GM10266 (cell line): ENCODE results near the gene ERVK3-1.
A peak's percentile ranks its signal among the peaks of the same experiment; 100 is the strongest.
"Not testable (repeated sequence)": the region's sequence is repeated elsewhere in the genome, so short reads cannot be mapped to it uniquely, and the experiment has no call there.

Source experiments
- DNase-seq: peaks from one replicate; pipeline ENCODE4 v3.0.0; 2012; ENCODE audit errors: extremely low spot score
- CTCF ChIP-seq: IDR thresholded peaks from 2 replicates; pipeline ENCODE4 v1.5.1; 2012; ENCODE audit warnings: mild to moderate bottlenecking, low read depth; ENCODE audit not compliant: control insufficient read depth, insufficient read depth; ENCODE audit errors: missing control alignments

Gene ERVK3-1, protein sequence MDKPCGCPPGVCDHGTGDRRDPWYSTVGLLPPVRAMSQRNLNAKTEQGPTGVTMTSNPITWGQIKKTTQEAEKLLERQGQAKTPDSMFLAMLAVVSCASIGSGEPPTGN

DNA sequence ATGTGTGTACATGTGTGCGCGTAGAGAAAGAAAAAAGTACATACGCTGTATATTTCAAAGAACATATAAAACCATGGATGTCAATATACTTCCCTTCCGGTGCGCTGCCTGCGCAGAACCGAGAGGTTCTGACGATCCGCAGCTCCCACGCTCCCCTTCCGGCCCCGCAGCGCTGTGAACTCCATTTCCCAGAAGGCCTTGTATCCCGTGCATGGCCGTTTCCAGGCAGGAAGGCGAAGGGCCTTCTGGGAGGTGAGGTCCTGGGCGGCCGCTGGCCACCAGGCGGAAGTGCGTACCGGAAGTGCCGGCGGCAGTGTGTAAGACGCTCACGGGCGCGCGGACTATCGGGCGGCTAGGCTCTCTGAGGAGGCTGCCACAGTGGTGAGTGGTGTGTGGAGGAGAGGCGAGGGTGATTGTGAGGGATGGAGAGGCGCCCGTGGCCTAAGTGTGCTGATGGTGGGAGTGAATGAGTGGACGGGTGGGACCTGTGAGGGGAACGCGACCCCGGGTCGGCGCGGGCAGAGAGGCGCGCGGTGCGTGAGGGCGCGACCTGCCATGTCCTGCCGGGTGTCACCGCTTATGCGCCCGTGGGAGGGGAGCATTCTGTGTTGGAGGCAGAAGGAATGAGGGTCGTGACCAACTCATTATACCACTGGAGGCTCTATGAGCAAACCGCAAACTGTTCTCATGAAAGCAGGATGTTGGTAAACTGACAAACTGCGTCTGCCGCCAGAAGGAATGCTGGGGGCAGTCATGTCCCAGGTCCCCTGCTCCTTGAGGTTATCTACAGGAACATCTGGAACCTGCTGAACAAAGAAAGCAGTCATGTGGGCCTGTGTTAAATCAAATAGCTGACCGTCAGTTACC, at the start of gene ERVK3-1:
Gene ERVK3-1 (plus strand): TSS at position 313 of the 867 bp plus-strand sequence. CDS start 6,792 bp downstream, outside the sequence.
- TF ChIP-seq CTCF = peak; percentile 0
- DNase-seq = peak; percentile 93

- not testable (repeated sequence) for DNase-seq
These were observed 46.9 kb upstream of the ERVK3-1 start for GRCh38 chr19:58258259-58258658.

DNA sequence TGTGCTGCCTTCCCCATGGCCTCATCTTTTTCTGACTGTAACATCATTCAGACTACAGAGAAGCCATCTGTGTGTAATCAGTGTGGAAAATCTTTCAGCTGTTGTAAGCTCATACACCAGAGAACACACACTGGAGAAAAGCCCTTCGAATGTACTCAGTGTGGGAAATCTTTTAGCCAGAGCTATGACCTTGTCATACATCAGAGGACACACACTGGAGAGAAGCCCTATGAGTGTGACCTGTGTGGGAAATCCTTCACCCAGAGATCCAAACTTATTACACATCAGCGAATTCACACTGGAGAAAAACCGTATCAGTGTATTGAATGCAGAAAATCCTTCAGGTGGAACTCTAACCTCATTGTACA, 43.6 kb upstream of the ERVK3-1 start:
- no peak for TF ChIP-seq CTCF
- no peak for DNase-seq

GRCh38 chr19:58261968-58262921, 42.9 kb upstream of the ERVK3-1 start:
- no peak for TF ChIP-seq CTCF
- DNase-seq = no peak

- TF ChIP-seq CTCF = no peak
- no peak for DNase-seq
These were observed 42.3 kb upstream of the ERVK3-1 start for GRCh38 chr19:58262922-58263296.

DNA sequence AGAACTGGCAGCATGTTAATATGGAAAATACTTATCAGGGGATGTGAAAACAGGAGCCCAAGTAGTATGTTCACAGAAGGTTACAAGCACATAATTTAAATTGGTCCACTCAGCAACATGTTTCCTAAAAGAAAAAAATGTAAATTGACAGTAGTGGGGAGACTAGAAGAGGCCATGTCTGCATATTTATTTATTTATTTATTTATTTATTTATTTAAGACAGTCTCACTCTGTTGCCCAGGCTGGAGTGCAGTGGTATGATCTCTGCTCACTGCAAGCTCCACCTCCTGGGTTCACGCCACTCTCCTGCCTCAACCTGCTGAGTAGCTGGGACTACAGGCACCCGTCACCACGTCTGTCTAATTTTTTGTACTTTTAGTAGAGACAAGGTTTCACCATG, 40.1 kb upstream of the ERVK3-1 start:
- TF ChIP-seq CTCF = no peak
- no peak for DNase-seq

DNA sequence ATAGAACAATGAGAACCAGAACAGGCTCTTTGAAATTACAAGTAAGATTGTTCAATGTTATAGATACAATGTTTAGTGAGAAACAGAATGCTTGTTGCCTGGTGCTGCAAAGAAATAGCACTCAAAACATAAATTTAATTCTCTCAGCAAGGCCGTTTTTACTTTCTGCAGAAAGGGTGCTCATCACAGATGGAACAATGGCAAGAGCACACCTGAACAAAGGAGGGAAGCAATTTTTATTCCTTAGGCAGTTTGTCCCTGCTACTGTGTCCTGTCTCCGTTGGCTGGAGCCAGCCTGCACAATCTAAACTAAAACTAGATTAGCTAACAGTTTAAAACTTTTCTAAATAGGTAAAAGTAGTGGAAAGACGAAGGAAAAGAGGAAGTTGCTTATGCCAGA, 36.8 kb upstream of the ERVK3-1 start:
- no peak for TF ChIP-seq CTCF
- DNase-seq = no peak
